Coronary artery (tissue), 2 donors: Measurements from ENCODE around the gene IGHMBP2.
"Not testable (repeated sequence)": the region's sequence is repeated elsewhere in the genome, so short reads cannot be mapped to it uniquely, and the experiment has no call there.

Experiments
- DNase-seq: peaks from one replicate; pipeline ENCODE4 v3.0.0-alpha.2; 2017; ENCODE audit warnings: low spot score
- H3K27ac ChIP-seq, 2 donors: fragments of 200-600 bp; sonication (generic); one replicate each; pipeline ENCODE4 v1.5.1; 2016 to 2019
- H3K4me3 ChIP-seq: fragments of 200-600 bp; sonication (generic); 2 replicates; pipeline ENCODE4 v1.5.1; 2016; ENCODE audit warnings: mild to moderate bottlenecking, moderate library complexity
- TF ChIP-seq, protein P1 (sequence below): fragments of 200-600 bp; sonication (generic); IDR thresholded peaks from one replicate; pipeline ENCODE4 v1.5.1; 2019; ENCODE audit warnings: antibody characterized with exemption

Gene IGHMBP2

GRCh38 chr11:68872216-68873003 lies 31.3 kb upstream of the IGHMBP2 start:
- TF ChIP-seq, protein P1, sequence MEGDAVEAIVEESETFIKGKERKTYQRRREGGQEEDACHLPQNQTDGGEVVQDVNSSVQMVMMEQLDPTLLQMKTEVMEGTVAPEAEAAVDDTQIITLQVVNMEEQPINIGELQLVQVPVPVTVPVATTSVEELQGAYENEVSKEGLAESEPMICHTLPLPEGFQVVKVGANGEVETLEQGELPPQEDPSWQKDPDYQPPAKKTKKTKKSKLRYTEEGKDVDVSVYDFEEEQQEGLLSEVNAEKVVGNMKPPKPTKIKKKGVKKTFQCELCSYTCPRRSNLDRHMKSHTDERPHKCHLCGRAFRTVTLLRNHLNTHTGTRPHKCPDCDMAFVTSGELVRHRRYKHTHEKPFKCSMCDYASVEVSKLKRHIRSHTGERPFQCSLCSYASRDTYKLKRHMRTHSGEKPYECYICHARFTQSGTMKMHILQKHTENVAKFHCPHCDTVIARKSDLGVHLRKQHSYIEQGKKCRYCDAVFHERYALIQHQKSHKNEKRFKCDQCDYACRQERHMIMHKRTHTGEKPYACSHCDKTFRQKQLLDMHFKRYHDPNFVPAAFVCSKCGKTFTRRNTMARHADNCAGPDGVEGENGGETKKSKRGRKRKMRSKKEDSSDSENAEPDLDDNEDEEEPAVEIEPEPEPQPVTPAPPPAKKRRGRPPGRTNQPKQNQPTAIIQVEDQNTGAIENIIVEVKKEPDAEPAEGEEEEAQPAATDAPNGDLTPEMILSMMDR = no peak
- DNase-seq = no peak
- H3K27ac ChIP-seq = peak overlapping the region in 1 of 2 donors; percentile 38
- H3K4me3 ChIP-seq = peak overlapping the region; percentile 3

GRCh38 chr11:68878022-68878421 lies 25.7 kb upstream of the IGHMBP2 start:
- H3K4me3 ChIP-seq = no peak overlapping the region
- DNase-seq = no peak
- TF ChIP-seq, protein P1 = no peak
- H3K27ac ChIP-seq = no peak overlapping the region

DNA sequence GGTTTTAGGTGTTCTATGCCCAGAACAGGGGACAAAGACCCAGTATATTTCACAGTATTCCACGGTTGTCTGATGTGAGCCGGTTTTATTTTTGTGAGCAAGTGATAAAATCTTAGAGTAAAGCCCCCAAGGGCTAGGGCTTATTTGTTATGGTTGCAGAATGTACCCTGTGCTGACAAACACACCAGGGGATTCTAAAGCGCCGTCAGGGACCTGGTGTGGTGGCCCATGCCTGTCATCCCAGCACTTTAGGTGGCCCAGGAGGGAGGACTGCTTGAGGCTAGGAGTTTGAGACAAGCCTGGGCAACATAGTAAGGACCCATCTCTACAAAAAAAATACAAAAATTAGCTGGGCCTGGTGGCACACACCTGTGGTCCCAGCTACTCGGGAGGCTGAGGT lies 22.8 kb upstream of the IGHMBP2 start:
- no peak overlapping the region for H3K27ac ChIP-seq
- TF ChIP-seq, protein P1 = no peak
- no peak for DNase-seq
- no peak overlapping the region for H3K4me3 ChIP-seq

- Histone ChIP-seq H3K27ac (no peak overlapping the region), H3K4me3 (no peak overlapping the region)
- TF ChIP-seq, protein P1 = no peak
- no peak for DNase-seq
These were observed 22.4 kb upstream of the IGHMBP2 start for GRCh38 chr11:68881320-68881719.

DNA sequence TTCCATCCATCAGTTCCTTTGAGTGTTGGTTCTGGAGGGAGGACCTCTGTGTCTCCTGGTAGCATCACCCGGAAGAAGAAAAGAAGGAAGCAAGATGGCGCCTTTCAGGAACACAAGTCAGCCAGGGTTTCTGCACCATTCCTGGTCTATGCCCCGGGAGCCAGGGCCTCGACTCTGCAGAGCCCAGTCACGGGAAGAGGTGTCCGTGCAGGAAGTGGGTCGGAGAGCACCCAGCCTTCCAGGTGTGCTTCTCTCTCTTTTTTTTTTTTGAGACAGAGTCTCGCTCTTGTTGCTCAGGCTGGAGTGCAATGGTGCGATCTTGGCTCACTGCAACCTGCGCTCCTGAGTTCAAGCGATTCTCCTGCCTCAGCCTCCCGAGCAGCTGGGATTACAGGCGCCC lies 21.3 kb upstream of the IGHMBP2 start:
- no peak for DNase-seq
- Histone ChIP-seq H3K4me3 (no peak overlapping the region), H3K27ac (no peak overlapping the region)
- TF ChIP-seq, protein P1 = no peak

GRCh38 chr11:68884827-68885226 lies 18.9 kb upstream of the IGHMBP2 start:
- not testable (repeated sequence) for H3K4me3 ChIP-seq, DNase-seq, H3K27ac ChIP-seq

- Histone ChIP-seq H3K27ac (peak overlapping the region; percentile 77 to 96), H3K4me3 (peak overlapping the region; percentile 48)
- TF ChIP-seq, protein P1 = peak; percentile 71
- peak; percentile 80 for DNase-seq
These were observed 13.7 kb upstream of the IGHMBP2 start for GRCh38 chr11:68889948-68890446.
